Daoy (cell line): ENCODE data around the gene STXBP5L. TPM values are rescaled to one million over a fixed set of nuclear protein-coding genes. Genes with fewer than 3 reads are reported as not detected.
"Not testable (repeated sequence)": the region's sequence is repeated elsewhere in the genome, so short reads cannot be mapped to it uniquely, and the experiment has no call there.

Experiments used
- DNase-seq: peaks from one replicate; pipeline ENCODE4 v3.0.0-alpha.2; 2015; ENCODE audit warnings: low read depth
- total RNA-seq: library from RNA; depleted of rRNA; stranded (reverse); fragments of >200 nt; shearing (Covaris generic); gene quantifications from 2 replicates; pipeline ENCODE4 v1.2.3, GENCODE V29; 2014; rRNA removed

The STXBP5L gene
- total RNA-seq, result 0.09 and 0.17 TPM in 2 replicates

DNA sequence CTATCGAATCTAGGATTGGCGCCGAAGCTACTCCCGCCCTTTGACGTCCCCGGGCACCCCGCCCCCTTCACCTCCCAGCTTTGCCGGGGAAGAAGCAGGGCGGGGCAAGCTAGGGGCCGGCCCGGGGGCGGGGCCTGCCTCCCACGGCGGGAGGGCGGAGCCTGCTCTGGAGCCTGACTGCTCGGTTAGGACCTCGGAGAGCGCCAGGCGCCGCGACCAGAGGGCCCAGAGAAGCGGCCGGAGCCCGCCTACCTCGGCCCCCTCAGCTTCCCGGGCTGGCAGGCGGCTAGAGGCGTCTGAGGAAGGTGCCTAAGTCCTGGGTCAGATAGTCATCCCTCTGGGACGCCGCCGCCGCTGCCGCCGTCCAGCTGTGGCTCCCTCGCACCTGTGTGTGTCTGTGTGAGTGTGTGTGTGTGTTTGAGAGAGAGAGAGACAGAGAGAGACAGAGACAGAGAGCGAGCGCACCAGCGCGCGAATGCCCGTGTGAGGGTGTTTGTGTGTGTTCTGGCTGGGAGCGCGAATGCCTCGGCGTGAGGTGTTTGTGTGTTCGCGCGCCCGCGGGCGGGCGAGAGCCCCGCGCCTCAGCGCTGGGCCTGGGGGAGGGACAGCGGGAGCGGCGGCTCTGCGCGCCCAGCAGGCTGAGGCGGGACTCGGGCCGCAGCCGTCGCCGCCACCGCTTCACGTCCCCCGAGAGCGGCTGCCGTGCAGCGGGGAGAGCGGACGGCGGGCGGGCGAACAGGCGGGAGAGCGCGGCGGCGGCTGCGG, at the start of gene STXBP5L:
STXBP5L (plus strand) TSS at position 176 of the 765 bp plus-strand sequence. CDS start 1,374 bp downstream, outside the sequence.
- DNase-seq, result peak; percentile 90

GRCh38 chr3:120858521-120858920, 49.5 kb upstream of the STXBP5L start:
- DNase-seq, result no peak

GRCh38 chr3:120864541-120864940, 43.5 kb upstream of the STXBP5L start:
- DNase-seq, result no peak

DNA sequence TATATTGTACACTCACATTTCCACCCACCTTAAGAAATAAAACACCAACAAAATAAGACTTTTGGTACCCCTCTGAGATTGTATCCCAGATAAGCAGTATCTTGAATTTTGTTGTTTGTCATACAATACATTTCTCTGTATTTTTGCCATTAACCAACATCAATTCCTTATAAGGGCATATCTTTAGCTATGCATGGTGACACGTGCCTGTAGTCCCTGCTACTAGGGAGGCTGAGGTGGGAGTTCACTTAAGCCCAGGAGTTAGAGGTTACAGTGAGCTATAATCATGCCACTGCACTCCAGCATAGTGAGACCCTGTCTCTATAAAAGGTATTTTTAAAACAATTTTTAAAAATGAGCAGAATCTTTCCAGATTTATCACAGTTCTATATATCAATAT, 32.5 kb upstream of the STXBP5L start:
- no peak for DNase-seq

DNA sequence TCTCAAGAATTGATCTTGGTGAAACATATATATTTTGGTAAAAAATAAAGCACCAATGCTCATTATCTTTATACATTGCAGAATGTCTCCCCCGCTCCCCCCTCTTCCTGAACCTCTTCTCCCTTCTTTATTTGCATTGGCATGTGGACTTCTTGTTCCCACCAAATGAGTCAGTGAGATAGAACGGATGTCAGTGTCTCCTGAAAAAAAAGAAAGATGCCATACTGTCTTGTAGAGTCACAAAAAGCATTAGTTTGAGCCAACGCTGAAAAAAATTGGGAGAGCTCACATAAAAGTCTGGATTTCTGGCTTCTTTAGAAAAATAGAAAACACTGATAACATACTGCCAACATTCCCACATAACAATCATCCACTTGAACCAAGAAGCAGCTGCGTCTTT, 32.0 kb upstream of the STXBP5L start:
- peak; percentile 27 for DNase-seq

DNA sequence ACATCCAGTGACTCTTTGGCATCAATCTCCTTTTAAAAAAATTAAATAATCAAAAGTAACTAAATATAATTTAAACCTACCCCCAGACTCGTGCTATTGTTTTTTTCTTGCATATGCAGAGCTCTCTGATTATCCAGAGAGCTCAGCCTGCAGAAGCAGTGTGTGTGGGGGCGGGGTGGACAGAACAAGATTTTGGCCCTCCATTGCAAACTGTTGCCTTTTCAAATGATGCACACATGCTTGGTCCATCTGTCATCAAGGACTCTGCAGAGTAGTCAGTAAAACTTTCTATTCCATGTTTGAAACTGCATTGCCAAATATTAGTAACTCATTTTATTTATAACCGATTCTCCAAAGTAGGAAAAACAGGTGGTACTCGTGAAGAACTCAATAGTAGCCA, 28.6 kb upstream of the STXBP5L start:
- no peak for DNase-seq

DNA sequence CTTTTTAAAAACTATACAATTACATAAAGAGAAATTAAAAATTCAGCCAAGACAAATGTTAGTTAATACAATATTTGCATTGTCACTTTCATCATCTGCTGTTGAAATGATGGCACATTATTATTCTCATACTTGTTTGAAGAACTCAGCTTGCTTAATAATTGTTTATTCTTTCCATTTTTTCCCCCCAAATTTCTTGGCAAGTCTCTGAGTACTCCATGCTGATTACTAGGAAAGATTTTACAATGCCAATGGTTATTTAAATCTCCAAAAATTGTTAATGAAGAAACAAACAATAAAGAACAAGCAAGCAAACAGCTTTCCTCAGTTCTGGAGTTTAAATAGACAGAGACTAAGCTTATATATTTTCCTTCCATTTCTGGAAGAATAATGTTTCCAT, 15.1 kb upstream of the STXBP5L start:
- no peak for DNase-seq

- DNase-seq, result peak; percentile 29
Observed at GRCh38 chr3:120894316-120895057, 13.5 kb upstream of the STXBP5L start.

- not testable (repeated sequence) for DNase-seq
Observed at GRCh38 chr3:120901716-120902115, 6.3 kb upstream of the STXBP5L start.

GRCh38 chr3:120903221-120903620, 4.8 kb upstream of the STXBP5L start:
- no peak for DNase-seq

DNA sequence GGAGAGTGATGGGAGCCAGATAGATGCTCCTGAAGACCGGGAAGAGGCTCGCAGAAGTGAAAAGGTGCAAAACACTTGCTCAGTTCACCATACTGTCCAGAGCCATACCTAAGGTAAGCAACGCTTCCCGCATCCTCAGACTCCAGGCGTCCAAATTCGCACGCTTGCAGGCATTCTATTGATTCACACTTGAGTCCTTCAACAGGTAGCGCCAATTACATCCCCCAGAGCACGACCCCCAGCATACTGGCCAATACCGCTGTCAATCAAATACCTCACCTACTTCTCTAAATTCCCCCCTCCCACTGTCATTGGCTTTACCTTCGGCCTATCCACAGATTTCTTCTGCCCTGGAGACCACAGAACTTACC, 361 bp upstream of the STXBP5L start:
- no peak for DNase-seq

DNA sequence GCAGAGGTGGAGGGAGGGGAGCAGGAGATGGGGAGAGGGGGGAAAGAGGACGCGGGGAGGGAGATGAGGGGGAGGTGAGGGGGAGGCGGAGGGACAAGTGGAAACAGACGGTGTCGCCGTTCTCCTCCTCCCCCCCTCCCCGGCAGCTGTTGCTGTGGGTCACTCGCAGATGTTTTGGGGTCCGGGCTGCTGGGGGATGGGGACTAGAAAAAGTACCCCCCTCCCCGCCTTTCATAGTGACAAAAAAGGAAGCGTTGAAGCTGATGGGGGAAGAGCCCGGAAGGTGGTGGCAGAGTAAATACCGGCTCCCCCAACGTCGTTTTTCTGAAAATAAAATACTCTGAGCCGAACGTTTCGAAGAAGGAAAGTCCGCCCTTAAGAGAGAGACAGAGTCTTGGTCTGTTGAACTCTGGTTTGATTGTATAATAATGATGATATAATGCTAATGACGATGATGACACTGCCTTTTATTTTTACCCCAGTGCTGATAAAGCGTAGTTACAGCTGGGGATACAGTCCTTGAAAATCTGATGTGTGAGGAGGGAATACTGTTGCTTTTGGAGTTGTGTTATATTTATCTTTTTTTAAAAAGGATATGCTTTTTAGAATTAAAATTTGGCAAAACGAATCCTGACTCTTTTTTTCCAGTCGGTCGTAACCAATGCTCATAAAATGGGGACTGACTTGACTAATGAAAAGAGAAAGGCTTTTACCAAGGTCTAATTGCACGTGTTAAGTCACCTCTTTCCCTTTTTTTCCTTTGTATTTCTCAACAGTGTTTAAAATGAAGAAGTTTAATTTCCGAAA, 993 bp downstream of the STXBP5L start:
- DNase-seq, result no peak

GRCh38 chr3:120909602-120909878, 1.5 kb downstream of the STXBP5L start:
- no peak for DNase-seq

- no peak for DNase-seq
Observed at GRCh38 chr3:120926146-120926545, 18.1 kb downstream of the STXBP5L start.

- DNase-seq, result peak; percentile 61
Observed at GRCh38 chr3:120928991-120929390, 21.0 kb downstream of the STXBP5L start.

GRCh38 chr3:120931593-120931992, 23.6 kb downstream of the STXBP5L start:
- peak; percentile 3 for DNase-seq

GRCh38 chr3:120956143-120956542, 48.1 kb downstream of the STXBP5L start:
- DNase-seq, result no peak

- no peak for DNase-seq
Observed at GRCh38 chr3:120982608-120983320, 74.8 kb downstream of the STXBP5L start.

DNA sequence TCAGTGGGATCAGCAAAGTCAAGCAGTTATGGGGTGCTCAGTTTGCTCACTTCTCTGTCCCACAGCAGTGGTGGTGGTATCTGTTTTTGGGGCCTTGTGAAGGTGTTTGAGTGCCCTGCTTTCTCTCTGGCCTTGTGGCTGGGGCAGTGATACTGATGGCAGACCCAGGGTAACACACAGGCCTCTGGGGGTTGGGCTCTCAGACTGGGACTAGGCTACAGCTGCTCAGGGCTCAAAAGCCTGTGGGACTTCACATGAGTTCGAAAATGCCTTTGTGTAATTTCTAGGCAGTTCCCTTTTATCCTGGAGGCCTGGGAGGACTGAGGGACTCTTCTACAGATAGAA, 75.3 kb downstream of the STXBP5L start:
- DNase-seq, result no peak

- DNase-seq, result peak; percentile 60
Observed at GRCh38 chr3:120983841-120984240, 75.8 kb downstream of the STXBP5L start.

GRCh38 chr3:120985242-120985641, 77.2 kb downstream of the STXBP5L start:
- no peak for DNase-seq

DNA sequence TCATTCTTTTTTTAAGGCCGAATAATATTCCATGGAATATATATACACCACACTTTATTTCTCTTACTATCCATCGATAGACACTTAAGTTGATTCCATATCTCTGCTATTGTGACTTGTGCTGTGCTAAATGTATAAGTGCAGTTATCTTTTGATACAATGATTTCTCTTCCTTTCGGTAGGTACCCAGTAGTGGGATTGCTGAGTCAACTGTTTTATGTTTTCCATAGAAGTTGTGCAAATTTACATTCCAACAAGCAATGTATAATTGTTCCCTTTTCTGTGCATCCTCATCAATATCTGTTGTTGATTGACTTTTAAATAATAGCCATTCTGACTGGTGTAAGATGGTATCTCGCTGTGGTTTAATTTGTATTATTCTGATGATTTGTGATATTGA, 81.0 kb downstream of the STXBP5L start:
- no peak for DNase-seq
